ENCODE data around the gene L3MBTL4.

L3MBTL4 gene

DNA sequence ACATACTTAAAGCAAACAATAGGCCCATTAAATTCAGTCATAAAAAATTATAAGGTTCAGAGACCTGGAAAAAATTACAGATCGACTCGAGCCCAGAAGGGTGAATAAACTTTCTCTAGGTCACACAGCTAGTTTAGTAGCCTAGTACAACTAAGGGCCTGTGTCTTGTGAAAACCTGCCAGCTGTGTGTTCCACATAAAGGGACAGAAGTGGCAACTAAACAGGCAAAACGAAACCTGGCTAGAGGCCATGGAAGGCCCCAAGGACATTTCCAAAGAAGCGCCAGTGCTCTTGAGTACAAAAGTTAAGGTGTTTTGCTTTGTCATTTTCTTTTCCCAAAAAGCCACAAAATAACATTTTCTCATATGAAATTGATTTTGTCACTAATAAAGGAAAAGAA lies 164.9 kb downstream of the L3MBTL4 start:
- no peak for ATAC-seq
- TF ChIP-seq TOX (CRISPR knock-in tag; IDR thresholded peaks at IDR 0.05; ENCODE audit: borderline replicate concordance): no peak
- no peak for TF ChIP-seq ZNF70 (CRISPR knock-in tag; IDR thresholded peaks at IDR 0.05)
- no peak for TF ChIP-seq RARB (CRISPR knock-in tag; IDR thresholded peaks at IDR 0.05)
- TF ChIP-seq BACH2 (CRISPR knock-in tag; IDR thresholded peaks at IDR 0.05; ENCODE audit: borderline replicate concordance): no peak
- no peak for TF ChIP-seq ARNTL (CRISPR knock-in tag; IDR thresholded peaks at IDR 0.05; ENCODE audit: borderline replicate concordance, low read depth)
- no peak for TF ChIP-seq TCF4 (CRISPR knock-in tag; IDR thresholded peaks at IDR 0.05; ENCODE audit: borderline replicate concordance)
- TF ChIP-seq OSR1 (CRISPR knock-in tag; IDR thresholded peaks at IDR 0.05): no peak
- TF ChIP-seq ZNF8 (CRISPR knock-in tag; IDR thresholded peaks at IDR 0.05): no peak
- no peak for TF ChIP-seq TSHZ2 (CRISPR knock-in tag; IDR thresholded peaks at IDR 0.05)
- no peak for TF ChIP-seq ZFP30 (CRISPR knock-in tag; IDR thresholded peaks at IDR 0.05)
- TF ChIP-seq, protein P1, sequence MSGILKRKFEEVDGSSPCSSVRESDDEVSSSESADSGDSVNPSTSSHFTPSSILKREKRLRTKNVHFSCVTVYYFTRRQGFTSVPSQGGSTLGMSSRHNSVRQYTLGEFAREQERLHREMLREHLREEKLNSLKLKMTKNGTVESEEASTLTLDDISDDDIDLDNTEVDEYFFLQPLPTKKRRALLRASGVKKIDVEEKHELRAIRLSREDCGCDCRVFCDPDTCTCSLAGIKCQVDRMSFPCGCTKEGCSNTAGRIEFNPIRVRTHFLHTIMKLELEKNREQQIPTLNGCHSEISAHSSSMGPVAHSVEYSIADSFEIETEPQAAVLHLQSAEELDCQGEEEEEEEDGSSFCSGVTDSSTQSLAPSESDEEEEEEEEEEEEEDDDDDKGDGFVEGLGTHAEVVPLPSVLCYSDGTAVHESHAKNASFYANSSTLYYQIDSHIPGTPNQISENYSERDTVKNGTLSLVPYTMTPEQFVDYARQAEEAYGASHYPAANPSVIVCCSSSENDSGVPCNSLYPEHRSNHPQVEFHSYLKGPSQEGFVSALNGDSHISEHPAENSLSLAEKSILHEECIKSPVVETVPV (CRISPR knock-in tag; IDR thresholded peaks at IDR 0.05): no peak
- TF ChIP-seq ESRRG (CRISPR knock-in tag; IDR thresholded peaks at IDR 0.05): no peak
- TF ChIP-seq ZC3H10 (CRISPR knock-in tag; IDR thresholded peaks at IDR 0.05): no peak
- TF ChIP-seq CREB5 (CRISPR knock-in tag; IDR thresholded peaks at IDR 0.05; ENCODE audit: low read depth): no peak
- TF ChIP-seq POU6F1 (CRISPR knock-in tag; IDR thresholded peaks at IDR 0.05; ENCODE audit: borderline replicate concordance, low read depth): no peak
- TF ChIP-seq PATZ1 (CRISPR knock-in tag; IDR thresholded peaks at IDR 0.05; ENCODE audit: borderline replicate concordance): no peak
- TF ChIP-seq SNAI2 (CRISPR knock-in tag; IDR thresholded peaks at IDR 0.05): no peak
- TF ChIP-seq CSDC2 (CRISPR knock-in tag; IDR thresholded peaks at IDR 0.05): no peak

GRCh38 chr18:6249170-6249569 lies 165.5 kb downstream of the L3MBTL4 start:
- no peak for TF ChIP-seq SNAI2 (CRISPR knock-in tag; IDR thresholded peaks at IDR 0.05)
- TF ChIP-seq ISL1 (CRISPR knock-in tag; IDR thresholded peaks at IDR 0.05): no peak
- no peak for TF ChIP-seq CSDC2 (CRISPR knock-in tag; IDR thresholded peaks at IDR 0.05)
- TF ChIP-seq, protein P1 (CRISPR knock-in tag; IDR thresholded peaks at IDR 0.05): no peak
- no peak for TF ChIP-seq ZNF8 (CRISPR knock-in tag; IDR thresholded peaks at IDR 0.05)
- no peak for TF ChIP-seq POU6F1 (CRISPR knock-in tag; IDR thresholded peaks at IDR 0.05; ENCODE audit: borderline replicate concordance, low read depth)
- TF ChIP-seq CREB5 (CRISPR knock-in tag; IDR thresholded peaks at IDR 0.05; ENCODE audit: low read depth): no peak
- no peak for TF ChIP-seq PATZ1 (CRISPR knock-in tag; IDR thresholded peaks at IDR 0.05; ENCODE audit: borderline replicate concordance)
- no peak for TF ChIP-seq GLIS3 (CRISPR knock-in tag; IDR thresholded peaks at IDR 0.05)
- TF ChIP-seq TOX (CRISPR knock-in tag; IDR thresholded peaks at IDR 0.05; ENCODE audit: borderline replicate concordance): no peak
- no peak for TF ChIP-seq ESRRG (CRISPR knock-in tag; IDR thresholded peaks at IDR 0.05)
- no peak for TF ChIP-seq ZNF70 (CRISPR knock-in tag; IDR thresholded peaks at IDR 0.05)
- TF ChIP-seq ZFP3 (CRISPR knock-in tag; IDR thresholded peaks at IDR 0.05): no peak
- ATAC-seq: no peak
